Loucy (cell line): Measurements from ENCODE around the gene KATNB1.

Experiments used
- H2AFZ ChIP-seq: fragments of 200-600 bp; sonication (generic); 2 replicates; pipeline ENCODE4 v1.6.0; 2016; ENCODE audit warnings: antibody characterized with exemption, mild to moderate bottlenecking, low read length, moderate library complexity
- H3F3A ChIP-seq: fragments of 200-600 bp; 2 replicates; pipeline ENCODE4 v1.6.0; 2016; ENCODE audit warnings: antibody characterized with exemption, low read depth, mild to moderate bottlenecking
- H3K27me3 ChIP-seq: fragments of 200-600 bp; sonication (generic); 2 replicates; pipeline ENCODE4 v1.6.1; 2014; ENCODE audit warnings: low read length, mild to moderate bottlenecking; ENCODE audit not compliant: insufficient read depth, poor library complexity, severe bottlenecking
- H3K36me3 ChIP-seq: fragments of 200-600 bp; sonication (generic); 2 replicates; pipeline ENCODE4 v1.6.1; 2016; ENCODE audit warnings: low read length; ENCODE audit not compliant: insufficient read depth
- H3K4me1 ChIP-seq: fragments of 200-600 bp; sonication (generic); 2 replicates; pipeline ENCODE4 v1.5.1; 2014; ENCODE audit warnings: low read length, mild to moderate bottlenecking; ENCODE audit not compliant: insufficient read depth, poor library complexity, severe bottlenecking
- H3K4me2 ChIP-seq: fragments of 200-600 bp; sonication (generic); 2 replicates; pipeline ENCODE4 v1.6.0; 2014; ENCODE audit warnings: antibody characterized with exemption, low read length, low read depth, mild to moderate bottlenecking; ENCODE audit not compliant: poor library complexity, severe bottlenecking
- H3K4me3 ChIP-seq: fragments of 200-600 bp; sonication (generic); 2 replicates; pipeline ENCODE4 v1.5.1; 2014; ENCODE audit warnings: low read length, mild to moderate bottlenecking, mixed read lengths; ENCODE audit not compliant: poor library complexity, severe bottlenecking
- H3K79me2 ChIP-seq: fragments of 200-600 bp; sonication (generic); 2 replicates; pipeline ENCODE4 v1.6.1; 2014; ENCODE audit warnings: low read length; ENCODE audit not compliant: insufficient read depth
- H3K9ac ChIP-seq: fragments of 200-600 bp; sonication (generic); 2 replicates; pipeline ENCODE4 v1.6.0; 2014; ENCODE audit warnings: mild to moderate bottlenecking, low read depth, low read length, moderate library complexity; ENCODE audit not compliant: poor library complexity, severe bottlenecking
- H3K9me2 ChIP-seq: fragments of 200-600 bp; sonication (generic); replicated peaks from 2 replicates; pipeline ENCODE4 v1.6.1; 2016; ENCODE audit warnings: low read depth, low read length, mixed read lengths
- H3K9me3 ChIP-seq: fragments of 200-600 bp; sonication (generic); 2 replicates; pipeline ENCODE4 v1.6.1; 2014; ENCODE audit warnings: mild to moderate bottlenecking, antibody characterized with exemption, low read length, low read depth; ENCODE audit not compliant: insufficient read depth
- H4K20me1 ChIP-seq: fragments of 200-600 bp; sonication (generic); 2 replicates; pipeline ENCODE4 v1.6.0; 2014; ENCODE audit warnings: antibody characterized with exemption, low read length, mild to moderate bottlenecking; ENCODE audit not compliant: insufficient read depth, poor library complexity, severe bottlenecking
- EZH2phosphoT487 ChIP-seq: fragments of 200-600 bp; IDR thresholded peaks from 2 replicates; pipeline ENCODE4 v1.6.1; 2018; ENCODE audit warnings: antibody characterized with exemption, mild to moderate bottlenecking, moderate library complexity, borderline replicate concordance
- TF ChIP-seq, protein P1 (sequence below): fragments of 200-600 bp; sonication (generic); conservative IDR thresholded peaks from 2 replicates; pipeline ENCODE4 v1.5.1; 2014; ENCODE audit warnings: mild to moderate bottlenecking, antibody characterized with exemption, low read length

The KATNB1 gene

DNA sequence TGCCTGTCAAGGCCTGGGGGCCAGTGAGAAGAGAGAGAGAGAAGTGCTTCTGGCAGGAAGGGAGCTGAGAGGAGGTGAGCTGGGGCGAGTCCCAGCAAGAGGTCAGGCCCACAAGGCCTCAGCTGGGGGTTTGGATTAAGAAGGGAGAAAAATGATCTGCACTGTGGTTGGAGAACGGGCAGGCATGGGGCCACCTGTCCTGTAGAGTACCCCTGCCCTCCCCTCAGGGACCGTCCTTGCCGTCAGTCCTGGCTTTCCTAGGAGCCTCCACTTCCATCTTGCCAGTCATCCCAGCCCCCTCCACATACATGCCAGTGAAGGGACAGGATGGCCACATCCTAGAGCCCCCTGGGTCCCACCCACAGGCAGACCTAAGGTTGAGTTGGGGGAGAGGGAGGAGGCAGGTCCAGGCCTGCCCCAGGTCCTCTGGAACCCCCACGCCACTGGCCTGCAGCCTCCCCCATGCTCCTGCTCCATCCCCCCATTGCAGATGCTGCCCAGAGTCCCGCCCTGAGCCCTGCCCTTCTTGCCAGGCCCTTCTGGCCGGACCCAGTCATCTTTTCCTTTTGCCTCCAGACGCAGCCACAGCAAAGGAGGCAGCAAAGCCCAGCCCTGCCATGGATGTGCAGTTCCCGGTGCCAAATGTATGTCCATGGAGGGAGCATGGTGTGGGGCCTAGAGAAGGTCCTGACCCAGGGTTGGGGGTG is 18.9 kb downstream of the KATNB1 start:
- H3K9ac ChIP-seq = no peak overlapping the region
- no peak overlapping the region for H2AFZ ChIP-seq
- H3F3A ChIP-seq = no peaks in the 10 kb centered on the region
- H3K79me2 ChIP-seq = no peaks in the 10 kb centered on the region
- no peaks in the 10 kb centered on the region for H4K20me1 ChIP-seq
- H3K36me3 ChIP-seq = peaks cover 10% of the 10 kb centered on the region; the same call in 1 of the 2 replicates
- H3K4me3 ChIP-seq = no peak overlapping the region
- H3K4me2 ChIP-seq = no peak overlapping the region
- no peaks in the 10 kb centered on the region for H3K9me3 ChIP-seq
- H3K27me3 ChIP-seq = no peaks in the 10 kb centered on the region
- no peaks in the 10 kb centered on the region for H3K4me1 ChIP-seq
- TF ChIP-seq, protein P1, sequence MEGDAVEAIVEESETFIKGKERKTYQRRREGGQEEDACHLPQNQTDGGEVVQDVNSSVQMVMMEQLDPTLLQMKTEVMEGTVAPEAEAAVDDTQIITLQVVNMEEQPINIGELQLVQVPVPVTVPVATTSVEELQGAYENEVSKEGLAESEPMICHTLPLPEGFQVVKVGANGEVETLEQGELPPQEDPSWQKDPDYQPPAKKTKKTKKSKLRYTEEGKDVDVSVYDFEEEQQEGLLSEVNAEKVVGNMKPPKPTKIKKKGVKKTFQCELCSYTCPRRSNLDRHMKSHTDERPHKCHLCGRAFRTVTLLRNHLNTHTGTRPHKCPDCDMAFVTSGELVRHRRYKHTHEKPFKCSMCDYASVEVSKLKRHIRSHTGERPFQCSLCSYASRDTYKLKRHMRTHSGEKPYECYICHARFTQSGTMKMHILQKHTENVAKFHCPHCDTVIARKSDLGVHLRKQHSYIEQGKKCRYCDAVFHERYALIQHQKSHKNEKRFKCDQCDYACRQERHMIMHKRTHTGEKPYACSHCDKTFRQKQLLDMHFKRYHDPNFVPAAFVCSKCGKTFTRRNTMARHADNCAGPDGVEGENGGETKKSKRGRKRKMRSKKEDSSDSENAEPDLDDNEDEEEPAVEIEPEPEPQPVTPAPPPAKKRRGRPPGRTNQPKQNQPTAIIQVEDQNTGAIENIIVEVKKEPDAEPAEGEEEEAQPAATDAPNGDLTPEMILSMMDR = no peak
- no peak for TF ChIP-seq EZH2phosphoT487
- H3K9me2 ChIP-seq = no peaks in the 10 kb centered on the region

DNA sequence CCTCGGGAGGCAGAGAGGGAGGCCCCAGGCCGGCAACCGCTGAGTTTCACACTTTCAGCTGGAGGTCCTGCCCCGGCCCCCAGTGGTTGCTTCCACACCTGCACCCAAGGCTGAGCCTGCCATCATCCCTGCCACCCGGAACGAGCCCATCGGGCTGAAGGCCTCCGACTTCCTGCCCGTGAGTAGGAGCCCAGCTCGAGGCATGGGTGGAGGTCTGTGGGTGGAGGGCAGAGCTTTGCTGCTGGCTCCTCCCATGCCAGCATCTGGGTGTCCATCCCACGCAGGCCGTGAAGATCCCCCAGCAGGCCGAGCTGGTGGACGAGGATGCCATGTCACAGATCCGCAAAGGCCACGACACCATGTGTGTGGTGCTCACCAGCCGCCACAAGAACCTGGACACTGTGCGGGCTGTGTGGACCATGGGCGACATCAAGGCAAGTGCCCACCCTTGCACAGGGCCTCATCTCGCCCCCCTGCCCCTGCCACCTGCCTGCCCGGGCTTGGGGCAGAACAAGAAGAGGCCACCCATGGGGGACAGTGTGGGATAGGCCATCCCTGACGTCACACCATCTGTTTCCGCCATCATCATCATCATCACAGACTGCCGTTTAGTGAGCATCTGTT is 19.6 kb downstream of the KATNB1 start:
- no peaks in the 10 kb centered on the region for H3K27me3 ChIP-seq
- H3K9ac ChIP-seq = no peak overlapping the region
- no peaks in the 10 kb centered on the region for H3K79me2 ChIP-seq
- TF ChIP-seq EZH2phosphoT487 = no peak
- TF ChIP-seq, protein P1 = no peak
- no peaks in the 10 kb centered on the region for H3F3A ChIP-seq
- no peak overlapping the region for H3K4me3 ChIP-seq
- no peaks in the 10 kb centered on the region for H3K9me2 ChIP-seq
- H3K9me3 ChIP-seq = no peaks in the 10 kb centered on the region
- no peaks in the 10 kb centered on the region for H4K20me1 ChIP-seq
- peaks cover 10% of the 10 kb centered on the region; the same call in 1 of the 2 replicates for H3K36me3 ChIP-seq
- H3K4me1 ChIP-seq = no peaks in the 10 kb centered on the region
- no peak overlapping the region for H2AFZ ChIP-seq
- no peak overlapping the region for H3K4me2 ChIP-seq

DNA sequence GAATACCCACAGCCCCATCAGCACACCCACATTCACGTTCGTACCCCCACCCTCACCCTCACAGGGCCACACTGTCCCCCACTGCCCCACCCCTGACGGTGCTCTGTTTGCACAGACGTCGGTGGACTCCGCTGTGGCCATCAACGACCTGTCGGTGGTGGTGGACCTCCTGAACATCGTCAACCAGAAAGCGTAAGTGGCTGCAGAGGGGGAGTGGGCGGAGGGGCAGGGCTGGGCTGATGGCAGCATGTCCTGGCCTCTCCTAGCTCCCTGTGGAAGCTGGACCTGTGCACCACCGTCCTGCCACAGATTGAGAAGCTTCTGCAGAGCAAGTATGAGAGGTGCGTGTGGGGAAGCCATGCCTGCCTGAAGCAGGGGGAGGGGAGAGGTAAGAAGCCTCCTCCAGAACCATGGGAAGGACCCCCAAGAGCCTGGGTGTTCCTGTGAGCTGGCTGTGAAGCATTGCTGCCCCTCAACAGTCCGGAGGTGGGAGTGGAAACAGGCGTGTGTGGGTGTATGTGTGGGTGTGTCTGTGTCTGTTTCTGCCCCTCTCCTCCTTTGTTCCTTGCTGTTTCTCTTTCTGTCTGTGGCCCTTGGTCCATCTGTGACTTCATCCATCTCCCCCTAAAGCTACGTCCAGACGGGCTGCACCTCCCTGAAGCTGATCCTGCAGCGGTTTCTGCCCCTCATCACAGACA is 20.3 kb downstream of the KATNB1 start:
- Histone ChIP-seq H3K9ac (no peak overlapping the region), H3K9me3 (no peaks in the 10 kb centered on the region), H3K27me3 (no peaks in the 10 kb centered on the region), H3K4me2 (no peak overlapping the region), H3K36me3 (peaks cover 10% of the 10 kb centered on the region; the same call in 1 of the 2 replicates), H3K4me3 (no peak overlapping the region), H3K4me1 (no peaks in the 10 kb centered on the region), H4K20me1 (no peaks in the 10 kb centered on the region), H2AFZ (no peak overlapping the region), H3K79me2 (no peaks in the 10 kb centered on the region), H3K9me2 (no peaks in the 10 kb centered on the region), H3F3A (no peaks in the 10 kb centered on the region)
- no peak for TF ChIP-seq EZH2phosphoT487
- TF ChIP-seq, protein P1 = no peak
